ENCODE results near the gene TRIB2.

The TRIB2 gene

GRCh38 chr2:12683457-12684100, 33.2 kb upstream of the TRIB2 start:
- no peak for DNase-seq (ENCODE audit: extremely low spot score)
- CTCF ChIA-PET = no interaction called here
- POLR2A ChIA-PET = no interaction called here
- TF ChIP-seq LEF1 (IDR thresholded peaks at IDR 0.05; ENCODE audit: borderline replicate concordance) (no peak), FOXA1 (IDR thresholded peaks at IDR 0.05) (no peak)

GRCh38 chr2:12684471-12684936, 32.2 kb upstream of the TRIB2 start:
- POLR2A ChIA-PET = no interaction called here
- TF ChIP-seq L3MBTL2 (conservative IDR thresholded peaks at IDR 0.05) (no peak), HDGF (IDR thresholded peaks at IDR 0.05; ENCODE audit: borderline replicate concordance) (no peak), NFRKB (IDR thresholded peaks at IDR 0.05) (no peak), CTBP1 (IDR thresholded peaks at IDR 0.05; ENCODE audit: borderline replicate concordance) (no peak), FOXK2 (IDR thresholded peaks at IDR 0.05) (no peak), FOXA1 (IDR thresholded peaks at IDR 0.05) (no peak), FOXM1 (IDR thresholded peaks at IDR 0.05; ENCODE audit: borderline replicate concordance) (no peak)
- DNase-seq (ENCODE audit: extremely low spot score) = no peak
- CTCF ChIA-PET = interaction anchor here (0.7 kb wide), 1 partner anchor 14 kb away, joined by 3 read pairs; no protein-coding TSS in a partner anchor

GRCh38 chr2:12685145-12685544, 31.6 kb upstream of the TRIB2 start:
- ChIA-PET POLR2A (no interaction called here), CTCF (no interaction called here)
- no peak for DNase-seq (ENCODE audit: extremely low spot score)
- TF ChIP-seq NFRKB (IDR thresholded peaks at IDR 0.05) (no peak), CTBP1 (IDR thresholded peaks at IDR 0.05; ENCODE audit: borderline replicate concordance) (no peak), BHLHE40 (IDR thresholded peaks at IDR 0.05; ENCODE audit: borderline replicate concordance) (no peak), SP1 (IDR thresholded peaks at IDR 0.05) (no peak), PKNOX1 (IDR thresholded peaks at IDR 0.05) (no peak), FOXM1 (IDR thresholded peaks at IDR 0.05; ENCODE audit: borderline replicate concordance) (no peak), ZNF384 (IDR thresholded peaks at IDR 0.05) (no peak), TARDBP (IDR thresholded peaks at IDR 0.05) (no peak), LEF1 (IDR thresholded peaks at IDR 0.05; ENCODE audit: borderline replicate concordance) (no peak), HDGF (IDR thresholded peaks at IDR 0.05; ENCODE audit: borderline replicate concordance) (no peak), FOXK2 (IDR thresholded peaks at IDR 0.05) (no peak), SUZ12 (IDR thresholded peaks at IDR 0.05) (no peak), ELF4 (IDR thresholded peaks at IDR 0.05) (no peak), FOXA1 (IDR thresholded peaks at IDR 0.05) (no peak), L3MBTL2 (conservative IDR thresholded peaks at IDR 0.05) (no peak), ARNT (IDR thresholded peaks at IDR 0.05) (no peak)

- POLR2A ChIA-PET = no interaction called here
- TF ChIP-seq ARNT (IDR thresholded peaks at IDR 0.05) (no peak), PKNOX1 (IDR thresholded peaks at IDR 0.05) (no peak), SP1 (IDR thresholded peaks at IDR 0.05) (no peak), HDGF (IDR thresholded peaks at IDR 0.05; ENCODE audit: borderline replicate concordance) (no peak), CTBP1 (IDR thresholded peaks at IDR 0.05; ENCODE audit: borderline replicate concordance) (no peak), ELF4 (IDR thresholded peaks at IDR 0.05) (no peak), FOXM1 (IDR thresholded peaks at IDR 0.05; ENCODE audit: borderline replicate concordance) (no peak), L3MBTL2 (conservative IDR thresholded peaks at IDR 0.05) (no peak), FOXA1 (IDR thresholded peaks at IDR 0.05) (no peak), LEF1 (IDR thresholded peaks at IDR 0.05; ENCODE audit: borderline replicate concordance) (no peak), SUZ12 (IDR thresholded peaks at IDR 0.05) (no peak), FOXK2 (IDR thresholded peaks at IDR 0.05) (no peak), TARDBP (IDR thresholded peaks at IDR 0.05) (no peak), NFRKB (IDR thresholded peaks at IDR 0.05) (no peak), ZNF384 (IDR thresholded peaks at IDR 0.05) (no peak), BHLHE40 (IDR thresholded peaks at IDR 0.05; ENCODE audit: borderline replicate concordance) (no peak)
These were observed 30.8 kb upstream of the TRIB2 start for GRCh38 chr2:12685956-12686355.

GRCh38 chr2:12686708-12687283, 29.9 kb upstream of the TRIB2 start:
- TF ChIP-seq NFRKB (IDR thresholded peaks at IDR 0.05) (no peak), SP1 (IDR thresholded peaks at IDR 0.05) (no peak), FOXM1 (IDR thresholded peaks at IDR 0.05; ENCODE audit: borderline replicate concordance) (no peak), FOXA1 (IDR thresholded peaks at IDR 0.05) (no peak), L3MBTL2 (conservative IDR thresholded peaks at IDR 0.05) (no peak), SUZ12 (IDR thresholded peaks at IDR 0.05) (no peak), ARNT (IDR thresholded peaks at IDR 0.05) (no peak), TARDBP (IDR thresholded peaks at IDR 0.05) (no peak), BHLHE40 (IDR thresholded peaks at IDR 0.05; ENCODE audit: borderline replicate concordance) (no peak), PKNOX1 (IDR thresholded peaks at IDR 0.05) (no peak), LEF1 (IDR thresholded peaks at IDR 0.05; ENCODE audit: borderline replicate concordance) (no peak), HDGF (IDR thresholded peaks at IDR 0.05; ENCODE audit: borderline replicate concordance) (no peak), FOXK2 (IDR thresholded peaks at IDR 0.05) (no peak), ZNF384 (IDR thresholded peaks at IDR 0.05) (no peak), ELF4 (IDR thresholded peaks at IDR 0.05) (no peak), CTBP1 (IDR thresholded peaks at IDR 0.05; ENCODE audit: borderline replicate concordance) (no peak)
- CTCF ChIA-PET = no interaction called here
- DNase-seq (ENCODE audit: extremely low spot score) = no peak
- POLR2A ChIA-PET = no interaction called here

More at GRCh38 chr2:12685956-12686355, 30.8 kb upstream of the TRIB2 start:
- CTCF ChIA-PET = no interaction called here
- no peak for DNase-seq (ENCODE audit: extremely low spot score)

GRCh38 chr2:12688091-12688490, 28.6 kb upstream of the TRIB2 start:
- no peak for TF ChIP-seq CTBP1 (IDR thresholded peaks at IDR 0.05; ENCODE audit: borderline replicate concordance)
- TF ChIP-seq ELF4 (IDR thresholded peaks at IDR 0.05) = no peak
- POLR2A ChIA-PET = no interaction called here
- CTCF ChIA-PET = no interaction called here
- no peak for DNase-seq (ENCODE audit: extremely low spot score)
